HCT116 (cell line): ENCODE measurements around the gene THOC6. TPM values are rescaled to one million over a fixed set of nuclear protein-coding genes. Genes with fewer than 3 reads are reported as not detected.

Experiments
- ATAC-seq: fragments of 200-7000 bp; cut with Tn5 transposase; 2 replicates; pipeline ENCODE4 v1.9.1; 2020; ENCODE audit warnings: mild to moderate bottlenecking, moderate library complexity
- BruUV-seq: library from RNA; stranded (reverse); fragments of 400-500 nt; replicated peaks from 2 replicates; lab custom pipeline; 2021; lab: Mats Ljungman, UMichigan
- CTCF ChIA-PET: fragments of 300-600 bp; sonication (Branson Sonifier 250); formaldehyde crosslinking; loops from one replicate; lab custom pipeline; 2021; ENCODE audit warnings: antibody characterized with exemption; lab: Charles Lee
- POLR2A ChIA-PET: fragments of 300-600, 350-600 bp; sonication (Branson Sonifier 250); formaldehyde crosslinking; loops from one replicate; lab custom pipeline; 2021; ENCODE audit warnings: antibody characterized with exemption; lab: Charles Lee
- RAD21 ChIA-PET, 2 experiments: fragments of 300-600 bp; sonication (Branson Sonifier 250); formaldehyde crosslinking; loops; one replicate each; lab custom pipeline; 2023; ENCODE audit warnings: low total read pairs in 2 of 2; ENCODE audit not compliant: uncharacterized antibody in 2 of 2, unreplicated experiment in 2 of 2, low non-redundant PET in 1 of 2; lab: Charles Lee
- DNase-seq: peaks from one replicate; pipeline ENCODE4 v3.0.0-alpha.2; 2010; ENCODE audit warnings: low read depth, low spot score
- H2AFZ ChIP-seq: fragments of 200-600 bp; shearing (Covaris generic), sonication (generic); 2 replicates; pipeline ENCODE4 v1.6.1; 2017; ENCODE audit warnings: low read depth, mixed run types, mixed read lengths, antibody characterized with exemption, low read length; ENCODE audit not compliant: poor library complexity, severe bottlenecking
- H3K27ac ChIP-seq: 2 replicates; pipeline ENCODE4 v1.5.1; 2012; ENCODE audit warnings: low read depth, low read length
- H3K27me3 ChIP-seq: fragments of 200-600 bp; sonication (generic); 2 replicates; pipeline ENCODE4 v1.6.1; 2016; ENCODE audit warnings: mixed run types, low read length, mixed read lengths; ENCODE audit not compliant: insufficient read depth
- H3K36me3 ChIP-seq, 2 experiments: fragments of 200-500 bp in 1 of 2; fragments of 200-600 bp in 1 of 2; sonication (Bioruptor generic) in 1 of 2; sonication (generic) in 1 of 2; 2 replicates each; pipeline versions ENCODE4 v1.5.1 to v1.6.1; 2014 to 2016; ENCODE audit warnings: low read length in 2 of 2, inconsistent platforms in 1 of 2, mixed read lengths in 1 of 2, mixed run types in 1 of 2; ENCODE audit not compliant: insufficient read depth in 2 of 2, control insufficient read depth in 1 of 2
- H3K4me1 ChIP-seq, 2 experiments: fragments of 200-600 bp in 1 of 2; sonication (generic) in 1 of 2; 2 replicates each; pipeline versions ENCODE4 v1.5.1 to v1.6.1; 2012 to 2017; ENCODE audit warnings: low read length in 2 of 2, inconsistent platforms in 1 of 2, mild to moderate bottlenecking in 1 of 2, mixed read lengths in 1 of 2, mixed run types in 1 of 2, moderate library complexity in 1 of 2; ENCODE audit not compliant: insufficient read depth in 2 of 2, control insufficient read depth in 1 of 2
- H3K4me2 ChIP-seq: fragments of 200-600 bp; sonication (generic); 2 replicates; pipeline ENCODE4 v1.6.1; 2017; ENCODE audit warnings: mixed run types, low read length, mixed read lengths
- H3K4me3 ChIP-seq, 2 experiments: fragments of 200-600 bp in 1 of 2; sonication (generic) in 1 of 2; replicated peaks in 1 of 2; 2 replicates each; pipeline ENCODE4 v1.5.1; 2011 to 2016; ENCODE audit warnings: low read length in 2 of 2, control low read depth in 1 of 2, low read depth in 1 of 2, mild to moderate bottlenecking in 1 of 2, mixed read lengths in 1 of 2, mixed run types in 1 of 2
- H3K79me2 ChIP-seq: fragments of 200-600 bp; sonication (generic); 2 replicates; pipeline ENCODE4 v1.6.1; 2017; ENCODE audit warnings: mild to moderate bottlenecking, mixed run types, low read length, moderate library complexity, mixed read lengths; ENCODE audit not compliant: insufficient read depth
- H3K9ac ChIP-seq: fragments of 200-600 bp; sonication (generic); 2 replicates; pipeline ENCODE4 v1.6.1; 2016; ENCODE audit warnings: low read length, mixed read lengths
- H3K9me2 ChIP-seq: fragments of 200-600 bp; sonication (generic), shearing (Covaris generic); 2 replicates; pipeline ENCODE4 v1.6.1; 2017; ENCODE audit warnings: mixed run types, mild to moderate bottlenecking, moderate library complexity; ENCODE audit not compliant: insufficient read depth
- H3K9me3 ChIP-seq, 2 experiments: fragments of 200-500 bp in 1 of 2; fragments of 200-600 bp in 1 of 2; sonication (Bioruptor generic) in 1 of 2; sonication (generic) in 1 of 2; 2 replicates each; pipeline ENCODE4 v1.6.1; 2014 to 2017; ENCODE audit warnings: low read length in 2 of 2, mixed read lengths in 2 of 2, inconsistent platforms in 1 of 2, low read depth in 1 of 2, mild to moderate bottlenecking in 1 of 2, mixed run types in 1 of 2, moderate library complexity in 1 of 2; ENCODE audit not compliant: control insufficient read depth in 1 of 2, insufficient read depth in 1 of 2
- H4K20me1 ChIP-seq: fragments of 200-600 bp; sonication (generic), shearing (Covaris generic); 2 replicates; pipeline ENCODE4 v1.6.1; 2017; ENCODE audit warnings: mixed run types, mild to moderate bottlenecking, moderate library complexity; ENCODE audit not compliant: insufficient read depth
- ELF1 ChIP-seq: IDR thresholded peaks from 2 replicates; pipeline ENCODE4 v1.6.1; 2012; ENCODE audit warnings: low read depth, borderline replicate concordance
- EZH2phosphoT487 ChIP-seq: fragments of 200-600 bp; IDR thresholded peaks from 2 replicates; pipeline ENCODE4 v1.6.1; 2018; ENCODE audit warnings: antibody characterized with exemption, borderline replicate concordance
- FOSL1 ChIP-seq: IDR thresholded peaks from 2 replicates; pipeline ENCODE4 v1.6.1; 2012; ENCODE audit warnings: low read depth
- TCF7L2 ChIP-seq: IDR thresholded peaks from 2 replicates; pipeline ENCODE4 v1.7.0; 2011; ENCODE audit warnings: borderline replicate concordance, inconsistent platforms; ENCODE audit not compliant: insufficient read depth, insufficient read length; ENCODE audit errors: extremely low read depth
- YY1 ChIP-seq: IDR thresholded peaks from 2 replicates; pipeline ENCODE4 v1.6.1; 2011; ENCODE audit warnings: low read length, low read depth, moderate library complexity, mild to moderate bottlenecking; ENCODE audit not compliant: insufficient replicate concordance; ENCODE audit errors: extremely low read depth
- ZFX ChIP-seq: fragments of 450-650 bp; IDR thresholded peaks from 2 replicates; pipeline ENCODE4 v1.6.1; 2017
- intact Hi-C: fragments of 100-400 bp; cut with micrococcal nuclease; formaldehyde crosslinking; loops from 2 replicates; pipeline ENCODE4 v1.10.0; 2022
- total RNA-seq: library from RNA; stranded (reverse); gene quantifications from one replicate; pipeline ENCODE4 v1.2.1, GENCODE V29; 2021; ENCODE audit not compliant: unreplicated experiment
- TF ChIP-seq, protein P1 (sequence below): IDR thresholded peaks from 2 replicates; pipeline ENCODE4 v1.6.1; 2012
- TF ChIP-seq, protein P2 (sequence below), 3 experiments: fragments of 200-600 bp in 1 of 3; sonication (generic) in 1 of 3; IDR thresholded peaks in 2 of 3; conservative IDR thresholded peaks in 1 of 3; 2 replicates each; pipeline ENCODE4 v1.5.1; 2012 to 2017; ENCODE audit warnings: low read depth in 2 of 3, low read length in 2 of 3, antibody characterized with exemption in 1 of 3, borderline replicate concordance in 1 of 3, control low read depth in 1 of 3, mild to moderate bottlenecking in 1 of 3, mixed read lengths in 1 of 3, mixed run types in 1 of 3, moderate library complexity in 1 of 3; ENCODE audit not compliant: insufficient read depth in 1 of 3

THOC6 gene
- total RNA-seq, 1 experiment from 2014 or later = 62.9 TPM

DNA sequence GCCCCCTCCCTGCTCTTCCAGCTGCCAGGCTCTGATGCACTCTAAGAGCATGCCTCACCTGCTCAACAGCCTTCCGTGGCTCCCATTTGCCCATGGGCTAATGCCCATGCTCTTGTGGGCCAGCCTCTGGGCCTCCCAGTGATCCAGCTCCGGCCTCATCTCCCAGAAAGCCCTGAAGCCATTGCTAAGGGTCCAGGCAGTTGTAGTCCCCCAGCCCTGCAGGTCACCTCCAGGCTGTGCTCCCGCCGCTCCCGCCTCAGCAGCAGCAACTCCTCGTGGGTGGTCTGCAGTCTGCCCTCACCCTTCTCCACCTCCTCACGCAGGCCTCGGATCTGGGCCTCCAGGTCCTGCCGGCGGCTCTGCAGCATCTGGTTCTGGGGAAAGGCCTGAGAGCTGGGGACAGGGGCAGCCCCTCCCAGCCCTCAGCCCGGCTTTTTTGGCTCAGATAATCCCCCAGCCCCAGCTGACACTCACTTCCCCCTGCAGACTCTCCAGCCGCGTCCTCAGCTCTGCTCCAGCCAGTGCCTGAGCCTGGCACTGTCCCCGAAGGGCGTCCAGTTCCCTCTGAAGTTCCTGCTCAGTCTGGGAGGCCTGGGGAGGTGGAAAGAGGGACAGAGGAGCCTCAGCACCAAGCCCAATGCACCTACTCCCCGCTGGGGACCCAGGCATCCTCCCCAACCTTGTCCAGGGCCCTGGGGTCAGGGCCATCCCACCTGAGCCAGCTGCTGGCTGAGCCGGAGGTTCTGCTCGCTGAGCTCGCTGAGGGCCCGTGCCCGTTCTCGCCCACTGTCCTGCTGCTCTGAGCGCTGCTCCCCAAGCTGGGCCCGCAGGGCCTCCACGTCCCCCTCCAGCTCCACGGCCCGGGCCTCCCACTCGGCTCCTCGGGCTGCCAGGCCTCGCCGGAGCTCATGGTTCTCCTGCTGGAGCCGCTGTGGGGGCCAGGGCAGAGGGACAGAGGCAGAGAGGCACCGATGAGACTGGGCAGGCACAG lies 6.7 kb downstream of the THOC6 start:
- intact Hi-C loops = no loop called here
- ATAC-seq (no peak), DNase-seq (no peak)
- Histone ChIP-seq H2AFZ (no peak overlapping the region), H3K4me3 (no peak overlapping the region), H3K4me1 (peaks cover 4 to 33% of the 10 kb centered on the region in 2 experiments; a peak in 3 of 4 replicates), H3K27ac (no peak overlapping the region; the same call in 1 of the 2 replicates), H3K36me3 (peaks cover 8 to 18% of the 10 kb centered on the region in 2 experiments; a peak in 2 of 4 replicates), H4K20me1 (no peaks in the 10 kb centered on the region), H3K79me2 (0 out of 2 replicates have a peak, but pooled peaks cover 3% of the 10 kb centered on the region), H3K9me3 (no peaks in the 10 kb centered on the region), H3K9me2 (no peaks in the 10 kb centered on the region), H3K27me3 (no peaks in the 10 kb centered on the region), H3K9ac (peak overlapping the region; percentile 38; the same call in 1 of the 2 replicates), H3K4me2 (no peak overlapping the region)
- ChIA-PET CTCF (interaction anchor here (0.6 to 3.5 kb wide), 7 partner anchors 9 to 102 kb away, joined by 3 to 39 read pairs (median 10); partner anchors contain the start of genes HCFC1R1, MMP25, THOC6 and TNFRSF12A), POLR2A (interaction anchor here (3.0 kb wide), 1 partner anchor 9 kb away, joined by 31 read pairs; the partner anchor contains the start of genes HCFC1R1, THOC6 and TNFRSF12A), RAD21 (no interaction called here)
- BruUV-seq = no TSS peak
- TF ChIP-seq TCF7L2 = no peak
- TF ChIP-seq, protein P1, sequence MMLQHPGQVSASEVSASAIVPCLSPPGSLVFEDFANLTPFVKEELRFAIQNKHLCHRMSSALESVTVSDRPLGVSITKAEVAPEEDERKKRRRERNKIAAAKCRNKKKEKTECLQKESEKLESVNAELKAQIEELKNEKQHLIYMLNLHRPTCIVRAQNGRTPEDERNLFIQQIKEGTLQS = no peak
- no peak for TF ChIP-seq ELF1
- TF ChIP-seq, protein P2, sequence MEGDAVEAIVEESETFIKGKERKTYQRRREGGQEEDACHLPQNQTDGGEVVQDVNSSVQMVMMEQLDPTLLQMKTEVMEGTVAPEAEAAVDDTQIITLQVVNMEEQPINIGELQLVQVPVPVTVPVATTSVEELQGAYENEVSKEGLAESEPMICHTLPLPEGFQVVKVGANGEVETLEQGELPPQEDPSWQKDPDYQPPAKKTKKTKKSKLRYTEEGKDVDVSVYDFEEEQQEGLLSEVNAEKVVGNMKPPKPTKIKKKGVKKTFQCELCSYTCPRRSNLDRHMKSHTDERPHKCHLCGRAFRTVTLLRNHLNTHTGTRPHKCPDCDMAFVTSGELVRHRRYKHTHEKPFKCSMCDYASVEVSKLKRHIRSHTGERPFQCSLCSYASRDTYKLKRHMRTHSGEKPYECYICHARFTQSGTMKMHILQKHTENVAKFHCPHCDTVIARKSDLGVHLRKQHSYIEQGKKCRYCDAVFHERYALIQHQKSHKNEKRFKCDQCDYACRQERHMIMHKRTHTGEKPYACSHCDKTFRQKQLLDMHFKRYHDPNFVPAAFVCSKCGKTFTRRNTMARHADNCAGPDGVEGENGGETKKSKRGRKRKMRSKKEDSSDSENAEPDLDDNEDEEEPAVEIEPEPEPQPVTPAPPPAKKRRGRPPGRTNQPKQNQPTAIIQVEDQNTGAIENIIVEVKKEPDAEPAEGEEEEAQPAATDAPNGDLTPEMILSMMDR (IDR thresholded peaks at IDR 0.05 in 2 of 3, conservative IDR thresholded peaks at IDR 0.05 in 1 of 3; ENCODE audit: borderline replicate concordance in 1 of 3, insufficient read depth in 1 of 3, low read depth in 2 of 3, low read length in 2 of 3) = no peak
- no peak for TF ChIP-seq ZFX
- TF ChIP-seq EZH2phosphoT487 = no peak
- no peak for TF ChIP-seq FOSL1
- no peak for TF ChIP-seq YY1
